HG03097 (cell line): ENCODE results near the gene ZBTB12.
"Not testable (repeated sequence)": the region's sequence is repeated elsewhere in the genome, so short reads cannot be mapped to it uniquely, and the experiment has no call there.

ENCODE experiments used
- ATAC-seq: cut with Tn5 transposase; IDR thresholded peaks from one replicate; pipeline ENCODE4 v1.9.1; 2021; ENCODE audit not compliant: unreplicated experiment, low FRiP score

Gene ZBTB12

GRCh38 chr6:31922942-31923341 lies 21.1 kb upstream of the ZBTB12 start:
- no peak for ATAC-seq

- no peak for ATAC-seq
These were observed 18.9 kb upstream of the ZBTB12 start for GRCh38 chr6:31920811-31921210.

GRCh38 chr6:31919624-31920303 lies 17.9 kb upstream of the ZBTB12 start:
- ATAC-seq, result no peak

GRCh38 chr6:31918069-31918720 lies 16.3 kb upstream of the ZBTB12 start:
- no peak for ATAC-seq

GRCh38 chr6:31915756-31916155 lies 13.9 kb upstream of the ZBTB12 start:
- no peak for ATAC-seq

GRCh38 chr6:31915351-31915750 lies 13.5 kb upstream of the ZBTB12 start:
- no peak for ATAC-seq

- no peak for ATAC-seq
These were observed 10.1 kb upstream of the ZBTB12 start for GRCh38 chr6:31911826-31912585.

- not testable (repeated sequence) for ATAC-seq
These were observed 7.4 kb upstream of the ZBTB12 start for GRCh38 chr6:31909298-31909697.

- ATAC-seq, result no peak
These were observed 6.9 kb upstream of the ZBTB12 start for GRCh38 chr6:31908791-31909190.

GRCh38 chr6:31908255-31908654 lies 6.4 kb upstream of the ZBTB12 start:
- not testable (repeated sequence) for ATAC-seq

- no peak for ATAC-seq
These were observed 5.4 kb upstream of the ZBTB12 start for GRCh38 chr6:31907158-31907813.

GRCh38 chr6:31906727-31907126 lies 4.8 kb upstream of the ZBTB12 start:
- ATAC-seq, result not testable (repeated sequence)

- ATAC-seq, result no peak
These were observed 4.2 kb upstream of the ZBTB12 start for GRCh38 chr6:31906122-31906521.

GRCh38 chr6:31905041-31905440 lies 3.2 kb upstream of the ZBTB12 start:
- ATAC-seq, result no peak

GRCh38 chr6:31903957-31904356 lies 2.1 kb upstream of the ZBTB12 start:
- no peak for ATAC-seq

- ATAC-seq, result no peak
These were observed 402 bp downstream of the ZBTB12 start for GRCh38 chr6:31901415-31901952.

- no peak for ATAC-seq
These were observed 920 bp downstream of the ZBTB12 start for GRCh38 chr6:31900917-31901414.

- ATAC-seq, result no peak
These were observed 1.8 kb downstream of the ZBTB12 start for GRCh38 chr6:31899882-31900722.

GRCh38 chr6:31899215-31899614 lies 2.7 kb downstream of the ZBTB12 start:
- no peak for ATAC-seq
